ENCODE measurements around the gene PTPRM. TPM values are rescaled to one million over a fixed set of nuclear protein-coding genes. Genes with fewer than 3 reads are reported as not detected.

Gene PTPRM
- total and polyA plus RNA-seq, 2 of the 4 experiments (the other 2 are of a cell fraction), result 28.3 to 51.2 TPM

DNA sequence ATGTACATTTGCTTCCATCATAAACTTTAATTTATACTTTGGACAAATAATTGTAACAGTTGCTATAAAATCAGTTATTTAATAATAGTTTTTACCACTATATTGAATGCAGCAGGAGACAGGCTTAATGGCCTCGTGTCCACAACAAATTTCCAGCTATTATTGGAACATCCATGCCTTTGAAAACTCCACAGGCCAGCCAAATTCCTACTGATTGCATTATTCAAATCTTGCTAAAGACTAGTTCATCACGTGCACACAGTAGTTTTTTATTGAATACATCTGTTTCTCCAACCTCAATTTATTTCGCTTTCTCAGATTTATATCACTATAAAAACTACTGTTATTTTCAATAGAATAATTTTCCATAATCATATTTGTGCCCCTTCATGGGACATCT is 18.4 kb upstream of the PTPRM start:
- Histone ChIP-seq H3K14ac (replicated peaks; ENCODE audit: low read depth, low read length) (no peak overlapping the region), H2AK9ac (replicated peaks; ENCODE audit: low read depth, low read length, poor library complexity) (no peak overlapping the region), H3K9me3 (ENCODE audit: control insufficient read depth, insufficient read depth, low read length) (no peaks in the 10 kb centered on the region), H3K4me2 (ENCODE audit: low read depth, low read length) (no peak overlapping the region), H2BK20ac (ENCODE audit: low read depth, low read length) (no peak overlapping the region), H3K27ac (ENCODE audit: insufficient read depth, low read length) (no peak overlapping the region), H3K79me1 (ENCODE audit: low read depth in 1 of 2, low read length in 2 of 2) (no peaks in the 10 kb centered on the region), H3K23ac (ENCODE audit: low read depth, low read length) (no peak overlapping the region), H3K9me1 (ENCODE audit: insufficient read depth, low read length) (no peaks in the 10 kb centered on the region), H2AFZ (replicated peaks; ENCODE audit: low read length, poor library complexity) (no peak overlapping the region), H4K20me1 (ENCODE audit: insufficient read depth, low read length) (no peaks in the 10 kb centered on the region), H3K27me3 (ENCODE audit: control insufficient read depth, insufficient read depth, low read length) (0 out of 2 replicates have a peak, but pooled peaks cover 2% of the 10 kb centered on the region), H4K91ac (ENCODE audit: insufficient read depth, low read depth, low read length) (no peak overlapping the region), H4K5ac (ENCODE audit: low read depth, low read length) (no peak overlapping the region), H3K9ac (ENCODE audit: low read depth, low read length) (no peak overlapping the region), H2AK5ac (ENCODE audit: low read depth, low read length) (no peak overlapping the region), H2BK15ac (ENCODE audit: low read depth, low read length) (no peak overlapping the region), H2BK5ac (ENCODE audit: low read depth, low read length, poor library complexity, severe bottlenecking) (no peak overlapping the region), H3K18ac (ENCODE audit: low read depth, low read length) (no peak overlapping the region), H4K8ac (ENCODE audit: low read depth in 2 of 2, low read length in 2 of 2) (no peak overlapping the region), H2BK120ac (ENCODE audit: low read depth, low read length) (no peak overlapping the region), H3K4ac (ENCODE audit: low read depth, low read length) (no peak overlapping the region), H3K4me1 (ENCODE audit: control insufficient read depth, insufficient read depth, low read length) (no peaks in the 10 kb centered on the region), H3K56ac (ENCODE audit: extremely low read depth, insufficient read depth, low read length) (no peak overlapping the region), H3K4me3 (ENCODE audit: insufficient read depth, low read depth, low read length) (no peak overlapping the region), H3K36me3 (ENCODE audit: control insufficient read depth, insufficient read depth, low read length) (no peaks in the 10 kb centered on the region)
- DNase-seq (no peak), ATAC-seq (ENCODE audit: low read depth) (no peak)
- in situ Hi-C loops (cut with MboI; ENCODE audit: low sequenced_read_pairs) (no loop called here), dilution Hi-C loops (cut with HindIII; ENCODE audit: low sequenced_read_pairs, unreplicated experiment) (no loop called here), intact Hi-C loops (cut with micrococcal nuclease) (no loop called here)
- WGBS, 2 experiments (ENCODE audit: extremely low coverage in 2 of 2, insufficient read length in 1 of 2), result no CpG with 5 or more reads among the region's 3 CpGs
- no TSS peak for BruUV-seq (replicated peaks)
- ChIA-PET POLR2A (ENCODE audit: unreplicated experiment) (no interaction called here), CTCF (no interaction called here)
- no peak for TF ChIP-seq CHD1 (IDR thresholded peaks at IDR 0.05; ENCODE audit: low read depth, low read length)
- TF ChIP-seq MXI1 (IDR thresholded peaks at IDR 0.05; ENCODE audit: borderline replicate concordance, low read depth, low read length), result no peak
- TF ChIP-seq RCOR1 (IDR thresholded peaks at IDR 0.05; ENCODE audit: insufficient replicate concordance, low read length), result no peak
- TF ChIP-seq, protein P1, sequence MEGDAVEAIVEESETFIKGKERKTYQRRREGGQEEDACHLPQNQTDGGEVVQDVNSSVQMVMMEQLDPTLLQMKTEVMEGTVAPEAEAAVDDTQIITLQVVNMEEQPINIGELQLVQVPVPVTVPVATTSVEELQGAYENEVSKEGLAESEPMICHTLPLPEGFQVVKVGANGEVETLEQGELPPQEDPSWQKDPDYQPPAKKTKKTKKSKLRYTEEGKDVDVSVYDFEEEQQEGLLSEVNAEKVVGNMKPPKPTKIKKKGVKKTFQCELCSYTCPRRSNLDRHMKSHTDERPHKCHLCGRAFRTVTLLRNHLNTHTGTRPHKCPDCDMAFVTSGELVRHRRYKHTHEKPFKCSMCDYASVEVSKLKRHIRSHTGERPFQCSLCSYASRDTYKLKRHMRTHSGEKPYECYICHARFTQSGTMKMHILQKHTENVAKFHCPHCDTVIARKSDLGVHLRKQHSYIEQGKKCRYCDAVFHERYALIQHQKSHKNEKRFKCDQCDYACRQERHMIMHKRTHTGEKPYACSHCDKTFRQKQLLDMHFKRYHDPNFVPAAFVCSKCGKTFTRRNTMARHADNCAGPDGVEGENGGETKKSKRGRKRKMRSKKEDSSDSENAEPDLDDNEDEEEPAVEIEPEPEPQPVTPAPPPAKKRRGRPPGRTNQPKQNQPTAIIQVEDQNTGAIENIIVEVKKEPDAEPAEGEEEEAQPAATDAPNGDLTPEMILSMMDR (conservative IDR thresholded peaks at IDR 0.05; ENCODE audit: low read depth, low read length), result no peak
- TF ChIP-seq POLR2A (IDR thresholded peaks at IDR 0.05; ENCODE audit: low read depth, low read length), result no peak
- TF ChIP-seq CEBPB (IDR thresholded peaks at IDR 0.05; ENCODE audit: low read depth, low read length), result no peak
- TF ChIP-seq NFE2L2 (IDR thresholded peaks at IDR 0.05; ENCODE audit: low read depth, low read length), result no peak
- TF ChIP-seq RAD21 (IDR thresholded peaks at IDR 0.05; ENCODE audit: low read length), result no peak
- TF ChIP-seq, protein P2, sequence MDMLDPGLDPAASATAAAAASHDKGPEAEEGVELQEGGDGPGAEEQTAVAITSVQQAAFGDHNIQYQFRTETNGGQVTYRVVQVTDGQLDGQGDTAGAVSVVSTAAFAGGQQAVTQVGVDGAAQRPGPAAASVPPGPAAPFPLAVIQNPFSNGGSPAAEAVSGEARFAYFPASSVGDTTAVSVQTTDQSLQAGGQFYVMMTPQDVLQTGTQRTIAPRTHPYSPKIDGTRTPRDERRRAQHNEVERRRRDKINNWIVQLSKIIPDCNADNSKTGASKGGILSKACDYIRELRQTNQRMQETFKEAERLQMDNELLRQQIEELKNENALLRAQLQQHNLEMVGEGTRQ (IDR thresholded peaks at IDR 0.05; ENCODE audit: low read depth, low read length), result no peak
- TF ChIP-seq MAZ (IDR thresholded peaks at IDR 0.05; ENCODE audit: borderline replicate concordance, low read depth, low read length), result no peak
- TF ChIP-seq SMC3 (IDR thresholded peaks at IDR 0.05; ENCODE audit: low read depth, low read length), result no peak
- TF ChIP-seq, protein P3, sequence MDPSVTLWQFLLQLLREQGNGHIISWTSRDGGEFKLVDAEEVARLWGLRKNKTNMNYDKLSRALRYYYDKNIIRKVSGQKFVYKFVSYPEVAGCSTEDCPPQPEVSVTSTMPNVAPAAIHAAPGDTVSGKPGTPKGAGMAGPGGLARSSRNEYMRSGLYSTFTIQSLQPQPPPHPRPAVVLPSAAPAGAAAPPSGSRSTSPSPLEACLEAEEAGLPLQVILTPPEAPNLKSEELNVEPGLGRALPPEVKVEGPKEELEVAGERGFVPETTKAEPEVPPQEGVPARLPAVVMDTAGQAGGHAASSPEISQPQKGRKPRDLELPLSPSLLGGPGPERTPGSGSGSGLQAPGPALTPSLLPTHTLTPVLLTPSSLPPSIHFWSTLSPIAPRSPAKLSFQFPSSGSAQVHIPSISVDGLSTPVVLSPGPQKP (IDR thresholded peaks at IDR 0.05; ENCODE audit: borderline replicate concordance, low read depth, low read length), result no peak
- TF ChIP-seq RFX5 (IDR thresholded peaks at IDR 0.05; ENCODE audit: low read depth, low read length), result no peak
- TF ChIP-seq BHLHE40 (IDR thresholded peaks at IDR 0.05; ENCODE audit: low read depth, low read length), result no peak
- TF ChIP-seq FOS (IDR thresholded peaks at IDR 0.05; ENCODE audit: low read depth, low read length), result no peak
- TF ChIP-seq MAFK (IDR thresholded peaks at IDR 0.05; ENCODE audit: low read depth, low read length), result no peak
